ENCODE data around the gene NLK. TPM values are rescaled to one million over a fixed set of nuclear protein-coding genes. Genes with fewer than 3 reads are reported as not detected.

Gene NLK
- polyA plus RNA-seq, 1 donor from 2014 or later = 81.7 TPM

GRCh38 chr17:28227316-28228108 is 185.0 kb downstream of the NLK start:
- Histone ChIP-seq H3F3A (ENCODE audit: insufficient read depth, low read length, poor library complexity, severe bottlenecking) (no peaks in the 10 kb centered on the region), H3K9me2 (ENCODE audit: insufficient read depth, low read length) (no peaks in the 10 kb centered on the region), H3K9me3 (ENCODE audit: low read length) (no peaks in the 10 kb centered on the region), H3K27me3 (ENCODE audit: insufficient read depth, low read depth, low read length) (peaks cover 18% of the 10 kb centered on the region), H3K36me3 (ENCODE audit: insufficient read depth, low read length) (no peaks in the 10 kb centered on the region), H3K4me2 (ENCODE audit: low read length) (no peak overlapping the region), H3K79me2 (replicated peaks; ENCODE audit: insufficient read depth, low read length) (no peaks in the 10 kb centered on the region), H2AFZ (ENCODE audit: low read depth, low read length) (no peak overlapping the region), H4K20me1 (ENCODE audit: insufficient read depth) (no peaks in the 10 kb centered on the region), H3K27ac (ENCODE audit: low read length) (no peak overlapping the region), H3K4me3 (ENCODE audit: low read length) (peak overlapping the region; percentile 61), H3K9ac (ENCODE audit: low read length) (peak overlapping the region; percentile 41)
- TF ChIP-seq CTCF (IDR thresholded peaks at IDR 0.05; ENCODE audit: poor library complexity, severe bottlenecking) = peak; percentile 25
- TF ChIP-seq RAD21 (conservative IDR thresholded peaks at IDR 0.05) = no peak
- no peak for TF ChIP-seq SMC3 (conservative IDR thresholded peaks at IDR 0.05; ENCODE audit: poor library complexity)

- Histone ChIP-seq H3K79me2 (replicated peaks; ENCODE audit: insufficient read depth, low read length) (no peaks in the 10 kb centered on the region), H3K36me3 (ENCODE audit: insufficient read depth, low read length) (no peaks in the 10 kb centered on the region), H3F3A (ENCODE audit: insufficient read depth, low read length, poor library complexity, severe bottlenecking) (no peaks in the 10 kb centered on the region), H3K9me2 (ENCODE audit: insufficient read depth, low read length) (no peaks in the 10 kb centered on the region), H3K9me3 (ENCODE audit: low read length) (no peaks in the 10 kb centered on the region), H3K4me3 (ENCODE audit: low read length) (peak overlapping the region; percentile 61), H2AFZ (ENCODE audit: low read depth, low read length) (no peak overlapping the region), H3K9ac (ENCODE audit: low read length) (peak overlapping the region; percentile 41), H3K27ac (ENCODE audit: low read length) (no peak overlapping the region), H3K4me2 (ENCODE audit: low read length) (no peak overlapping the region), H3K27me3 (ENCODE audit: insufficient read depth, low read depth, low read length) (peaks cover 18% of the 10 kb centered on the region), H4K20me1 (ENCODE audit: insufficient read depth) (no peaks in the 10 kb centered on the region)
- no peak for TF ChIP-seq REST (IDR thresholded peaks at IDR 0.05; ENCODE audit: borderline replicate concordance)
- TF ChIP-seq CTCF (IDR thresholded peaks at IDR 0.05; ENCODE audit: poor library complexity, severe bottlenecking) = peak; percentile 41
These were observed 185.8 kb downstream of the NLK start for GRCh38 chr17:28228109-28228840.

All from neural cell (in vitro differentiated cells).